ENCODE data around the gene VPS8. TPM values are rescaled to one million over a fixed set of nuclear protein-coding genes. Genes with fewer than 3 reads are reported as not detected.

The VPS8 gene
- total and polyA plus RNA-seq, 9 of the 15 experiments (the other 6 are each of a cell fraction or from before 2014, with no cell fraction given) = 7.2 to 41.0 (median 28.3) TPM

- TF ChIP-seq IRF1 (CRISPR knock-in tag; IDR thresholded peaks at IDR 0.05; ENCODE audit: borderline replicate concordance) (no peak), ZFP91 (CRISPR knock-in tag; IDR thresholded peaks at IDR 0.05) (no peak), RFX1 (IDR thresholded peaks at IDR 0.05) (no peak), E4F1 (CRISPR knock-in tag; IDR thresholded peaks at IDR 0.05; ENCODE audit: borderline replicate concordance) (no peak), TAF7 (tag; IDR thresholded peaks at IDR 0.05) (no peak)
These were observed 11.5 kb upstream of the VPS8 start (continued) for GRCh38 chr3:184800349-184800930.

Measured in K562 (cell line).